Measurements from ENCODE around the gene FBXO44. TPM values are rescaled to one million over a fixed set of nuclear protein-coding genes. Genes with fewer than 3 reads are reported as not detected.
A peak's percentile ranks its signal among the peaks of the same experiment; 100 is the strongest.

Gene FBXO44
- total and polyA plus RNA-seq, 8 donors: 12.1 to 54.6 (median 16.3) TPM

GRCh38 chr1:11638121-11638520, 16.6 kb upstream of the FBXO44 start:
- no peak for ATAC-seq
- H3K4me3 ChIP-seq: no peak overlapping the region
- no peak for TF ChIP-seq CTCF (IDR thresholded peaks at IDR 0.05)
- no peaks in the 10 kb centered on the region for H3K9me3 ChIP-seq
- H3K27me3 ChIP-seq: no peaks in the 10 kb centered on the region
- H3K4me1 ChIP-seq: no peaks in the 10 kb centered on the region
- DNase-seq: no peak
- no peaks in the 10 kb centered on the region for H3K36me3 ChIP-seq
- no peak overlapping the region for H3K27ac ChIP-seq
- WGBS, 2 donors: 28 to 32% methylated on average over 5 of the region's 5 CpGs
- no peak for FAIRE-seq
- intact Hi-C loops (cut with DNase I): no loop called here

- Histone ChIP-seq H3K36me3 (no peaks in the 10 kb centered on the region), H3K9me3 (no peaks in the 10 kb centered on the region), H3K27me3 (no peaks in the 10 kb centered on the region), H3K4me1 (no peaks in the 10 kb centered on the region), H3K4me3 (no peak overlapping the region), H3K27ac (no peak overlapping the region)
- ATAC-seq: no peak
- WGBS, 2 donors: 76 to 82% methylated on average over 4 of the region's 4 CpGs
- TF ChIP-seq CTCF (IDR thresholded peaks at IDR 0.05): no peak
- DNase-seq: peak in 1 of 6 donors; percentile 15
- FAIRE-seq: no peak
- intact Hi-C loops (cut with DNase I): no loop called here
Measured at GRCh38 chr1:11639372-11639771, 15.3 kb upstream of the FBXO44 start.

GRCh38 chr1:11640101-11640500, 14.6 kb upstream of the FBXO44 start:
- H3K9me3 ChIP-seq: no peaks in the 10 kb centered on the region
- peak in 1 of 6 donors; percentile 19 for DNase-seq
- no peak overlapping the region for H3K4me3 ChIP-seq
- H3K27me3 ChIP-seq: no peaks in the 10 kb centered on the region
- H3K27ac ChIP-seq: no peak overlapping the region
- WGBS, 2 donors: 69 to 77% methylated on average over 7 of the region's 7 CpGs
- no peak for TF ChIP-seq CTCF (IDR thresholded peaks at IDR 0.05)
- no peak for ATAC-seq
- H3K4me1 ChIP-seq: no peaks in the 10 kb centered on the region
- FAIRE-seq: no peak
- intact Hi-C loops (cut with DNase I): loop anchor here in 2 of 3 donors (10.0 kb wide), 4 partner anchors 305 to 605 kb away; no protein-coding TSS in a partner anchor
- no peaks in the 10 kb centered on the region for H3K36me3 ChIP-seq

GRCh38 chr1:11640944-11641343, 13.7 kb upstream of the FBXO44 start:
- no peaks in the 10 kb centered on the region for H3K4me1 ChIP-seq
- TF ChIP-seq CTCF (IDR thresholded peaks at IDR 0.05): no peak
- intact Hi-C loops (cut with DNase I): loop anchor here in 2 of 3 donors (10.0 kb wide), 4 partner anchors 306 to 606 kb away; no protein-coding TSS in a partner anchor
- 60 to 67% methylated on average over 6 of the region's 6 CpGs for WGBS, 2 donors
- FAIRE-seq (no peak), ATAC-seq (no peak), DNase-seq (no peak)
- no peaks in the 10 kb centered on the region for H3K36me3 ChIP-seq
- no peaks in the 10 kb centered on the region for H3K27me3 ChIP-seq
- no peak overlapping the region for H3K27ac ChIP-seq
- H3K9me3 ChIP-seq: no peaks in the 10 kb centered on the region
- no peak overlapping the region for H3K4me3 ChIP-seq

- FAIRE-seq (no peak), ATAC-seq (no peak), DNase-seq (no peak)
- Histone ChIP-seq H3K27ac (no peak overlapping the region), H3K4me1 (no peaks in the 10 kb centered on the region), H3K27me3 (no peaks in the 10 kb centered on the region), H3K4me3 (no peak overlapping the region), H3K36me3 (no peaks in the 10 kb centered on the region), H3K9me3 (no peaks in the 10 kb centered on the region)
- no peak for TF ChIP-seq CTCF (IDR thresholded peaks at IDR 0.05)
- intact Hi-C loops (cut with DNase I): loop anchor here in 2 of 3 donors (10.0 kb wide), 4 partner anchors 307 to 607 kb away; no protein-coding TSS in a partner anchor
- WGBS, 2 donors: 70 to 73% methylated on average over 5 of the region's 5 CpGs
Measured at GRCh38 chr1:11641776-11642305, 12.8 kb upstream of the FBXO44 start.
